Thoracic aorta (tissue), 2 donors: Measurements from ENCODE around the gene ABCC12. TPM values are rescaled to one million over a fixed set of nuclear protein-coding genes. Genes with fewer than 3 reads are reported as not detected.

Experiments
- ATAC-seq: fragments of 150-250 bp; one replicate; pipeline ENCODE4 v1.8.0; 2017; ENCODE audit warnings: low read depth; ENCODE audit not compliant: insufficient number of reproducible peaks, low FRiP score
- DNase-seq: peaks from one replicate; pipeline ENCODE4 v3.0.0-alpha.2; 2020; ENCODE audit warnings: low spot score
- H3K27ac ChIP-seq, 2 donors: fragments of 200-600 bp; sonication (generic); 1 replicate in 1 of 2; 2 replicates in 1 of 2; pipeline ENCODE4 v1.5.1; 2016; ENCODE audit warnings: mild to moderate bottlenecking in 2 of 2, moderate library complexity in 2 of 2
- H3K27me3 ChIP-seq: fragments of 200-600 bp; sonication (generic); replicated peaks from 2 replicates; pipeline ENCODE4 v1.6.0; 2016; ENCODE audit warnings: mild to moderate bottlenecking; ENCODE audit not compliant: insufficient read depth
- H3K36me3 ChIP-seq: fragments of 200-600 bp; sonication (generic); one replicate; pipeline ENCODE4 v1.5.1; 2016
- H3K4me1 ChIP-seq, 2 donors: fragments of 200-600 bp; sonication (generic); 1 replicate in 1 of 2; 2 replicates in 1 of 2; pipeline versions ENCODE4 v1.5.1 to v1.6.0; 2016; ENCODE audit warnings: low read depth in 2 of 2, mild to moderate bottlenecking in 1 of 2; ENCODE audit not compliant: control insufficient read depth in 1 of 2
- H3K4me3 ChIP-seq: fragments of 200-600 bp; sonication (generic); 2 replicates; pipeline ENCODE4 v1.5.1; 2016; ENCODE audit warnings: mild to moderate bottlenecking
- H3K9me3 ChIP-seq: fragments of 200-600 bp; sonication (generic); 2 replicates; pipeline ENCODE4 v1.5.1; 2016
- total RNA-seq, 2 donors: library from RNA; depleted of rRNA; stranded (reverse); fragments of >200 nt; gene quantifications; one replicate each; pipeline versions ENCODE4 v1.1.0 to v1.2.3, GENCODE V29; 2016
- TF ChIP-seq, protein P1 (sequence below): fragments of 200-600 bp; sonication (generic); IDR thresholded peaks from one replicate; pipeline ENCODE4 v1.5.1; 2019; ENCODE audit warnings: antibody characterized with exemption

The ABCC12 gene
- total RNA-seq, 2 donors from 2014 or later, result not detected

DNA sequence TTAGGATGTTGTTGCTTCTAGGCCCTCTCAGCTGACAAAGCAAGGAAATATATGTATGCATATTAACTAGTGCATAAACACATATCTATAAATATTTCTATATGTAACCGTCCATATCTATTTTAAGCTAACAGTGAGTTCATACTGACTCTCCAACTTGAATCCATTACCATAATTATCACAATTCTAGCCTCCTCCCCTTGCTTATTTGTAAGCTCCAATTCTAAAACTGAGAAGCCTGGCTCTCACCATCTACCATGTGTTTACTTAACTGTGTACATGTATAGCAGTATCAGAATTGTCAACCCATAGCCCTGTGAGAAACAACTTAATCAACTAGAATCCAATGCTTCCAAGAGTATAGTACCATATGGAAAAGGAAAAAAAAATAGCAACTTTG, 5.1 kb downstream of the ABCC12 start:
- no peaks in the 10 kb centered on the region for H3K4me1 ChIP-seq
- H3K4me3 ChIP-seq, result no peak overlapping the region
- ATAC-seq, result no peak
- no peaks in the 10 kb centered on the region for H3K9me3 ChIP-seq
- TF ChIP-seq, protein P1, sequence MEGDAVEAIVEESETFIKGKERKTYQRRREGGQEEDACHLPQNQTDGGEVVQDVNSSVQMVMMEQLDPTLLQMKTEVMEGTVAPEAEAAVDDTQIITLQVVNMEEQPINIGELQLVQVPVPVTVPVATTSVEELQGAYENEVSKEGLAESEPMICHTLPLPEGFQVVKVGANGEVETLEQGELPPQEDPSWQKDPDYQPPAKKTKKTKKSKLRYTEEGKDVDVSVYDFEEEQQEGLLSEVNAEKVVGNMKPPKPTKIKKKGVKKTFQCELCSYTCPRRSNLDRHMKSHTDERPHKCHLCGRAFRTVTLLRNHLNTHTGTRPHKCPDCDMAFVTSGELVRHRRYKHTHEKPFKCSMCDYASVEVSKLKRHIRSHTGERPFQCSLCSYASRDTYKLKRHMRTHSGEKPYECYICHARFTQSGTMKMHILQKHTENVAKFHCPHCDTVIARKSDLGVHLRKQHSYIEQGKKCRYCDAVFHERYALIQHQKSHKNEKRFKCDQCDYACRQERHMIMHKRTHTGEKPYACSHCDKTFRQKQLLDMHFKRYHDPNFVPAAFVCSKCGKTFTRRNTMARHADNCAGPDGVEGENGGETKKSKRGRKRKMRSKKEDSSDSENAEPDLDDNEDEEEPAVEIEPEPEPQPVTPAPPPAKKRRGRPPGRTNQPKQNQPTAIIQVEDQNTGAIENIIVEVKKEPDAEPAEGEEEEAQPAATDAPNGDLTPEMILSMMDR, result no peak
- H3K36me3 ChIP-seq, result no peaks in the 10 kb centered on the region
- DNase-seq, result no peak
- H3K27ac ChIP-seq, result no peak overlapping the region
- no peaks in the 10 kb centered on the region for H3K27me3 ChIP-seq

DNA sequence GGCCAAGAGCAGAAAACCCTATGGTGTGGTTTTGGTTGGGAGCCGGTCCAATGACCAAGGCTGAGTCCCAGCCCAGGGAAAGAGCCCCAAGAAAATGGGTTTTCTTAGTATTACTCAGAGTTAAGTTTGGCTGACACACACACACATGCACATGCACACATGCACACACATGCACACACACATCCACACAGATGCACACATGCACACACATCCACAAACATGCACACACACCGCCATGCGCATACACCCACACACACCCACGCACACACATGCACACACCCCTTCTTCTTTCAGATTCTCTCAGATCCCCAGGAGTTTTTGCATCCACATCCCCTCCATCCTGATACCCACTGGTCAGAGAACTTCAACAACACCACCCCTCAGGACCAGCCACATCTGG, 9.1 kb downstream of the ABCC12 start:
- no peak overlapping the region for H3K27ac ChIP-seq
- no peaks in the 10 kb centered on the region for H3K27me3 ChIP-seq
- ATAC-seq (no peak), DNase-seq (no peak)
- TF ChIP-seq, protein P1, result no peak
- H3K4me3 ChIP-seq, result no peak overlapping the region
- no peaks in the 10 kb centered on the region for H3K36me3 ChIP-seq
- no peaks in the 10 kb centered on the region for H3K9me3 ChIP-seq
- H3K4me1 ChIP-seq, result no peaks in the 10 kb centered on the region

DNA sequence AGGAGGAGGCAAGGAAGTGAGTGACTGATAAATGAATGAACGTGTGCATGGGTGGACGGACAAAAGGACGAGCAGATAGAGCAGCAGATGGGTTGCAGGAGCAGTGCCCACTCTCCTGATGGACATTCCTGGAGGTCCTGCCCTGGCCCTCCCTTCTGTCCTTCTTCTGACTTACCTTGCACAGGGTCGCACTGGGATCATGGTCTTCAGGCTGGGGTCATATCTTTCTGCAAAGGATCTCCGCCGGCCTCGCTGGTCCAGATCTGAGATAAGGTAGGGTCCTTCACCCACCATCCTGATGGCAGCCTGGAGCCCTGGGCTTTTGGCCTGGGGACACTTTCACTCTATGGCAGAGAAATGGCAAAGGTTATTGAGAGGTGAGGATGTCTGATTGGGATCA, 9.7 kb downstream of the ABCC12 start:
- Histone ChIP-seq H3K36me3 (no peaks in the 10 kb centered on the region), H3K27ac (no peak overlapping the region), H3K27me3 (no peaks in the 10 kb centered on the region), H3K4me1 (no peaks in the 10 kb centered on the region), H3K9me3 (no peaks in the 10 kb centered on the region), H3K4me3 (no peak overlapping the region)
- DNase-seq (no peak), ATAC-seq (no peak)
- TF ChIP-seq, protein P1, result no peak

DNA sequence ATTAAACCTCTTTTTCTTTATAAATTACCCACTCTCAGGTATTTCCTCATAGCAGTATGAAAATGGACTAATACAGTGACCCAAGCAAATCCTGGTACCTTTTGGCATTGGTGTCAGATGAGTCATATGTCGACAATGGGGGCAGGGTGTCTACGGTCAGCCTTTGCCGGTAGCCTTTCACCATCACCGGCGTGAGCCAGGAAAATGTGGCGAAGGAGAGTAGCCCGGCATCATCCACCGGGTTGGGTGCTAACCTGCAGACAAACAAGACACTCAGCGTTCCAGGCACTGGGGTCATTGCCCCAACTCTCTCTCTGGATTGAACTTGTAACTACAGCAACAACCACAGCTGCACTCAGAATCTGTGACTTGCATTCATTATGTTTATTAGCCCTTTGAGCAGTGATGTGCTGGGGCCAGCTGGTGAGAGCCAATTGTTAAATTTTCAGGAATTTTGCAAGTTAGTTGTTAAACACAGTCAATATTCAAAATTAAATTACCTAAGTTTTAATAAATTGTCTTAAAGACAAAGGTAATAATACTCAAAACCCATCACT, 11.9 kb downstream of the ABCC12 start:
- Histone ChIP-seq H3K4me3 (no peak overlapping the region), H3K27ac (no peak overlapping the region), H3K36me3 (no peaks in the 10 kb centered on the region), H3K4me1 (no peaks in the 10 kb centered on the region), H3K27me3 (no peaks in the 10 kb centered on the region), H3K9me3 (no peaks in the 10 kb centered on the region)
- DNase-seq, result no peak
- TF ChIP-seq, protein P1, result no peak
- no peak for ATAC-seq

DNA sequence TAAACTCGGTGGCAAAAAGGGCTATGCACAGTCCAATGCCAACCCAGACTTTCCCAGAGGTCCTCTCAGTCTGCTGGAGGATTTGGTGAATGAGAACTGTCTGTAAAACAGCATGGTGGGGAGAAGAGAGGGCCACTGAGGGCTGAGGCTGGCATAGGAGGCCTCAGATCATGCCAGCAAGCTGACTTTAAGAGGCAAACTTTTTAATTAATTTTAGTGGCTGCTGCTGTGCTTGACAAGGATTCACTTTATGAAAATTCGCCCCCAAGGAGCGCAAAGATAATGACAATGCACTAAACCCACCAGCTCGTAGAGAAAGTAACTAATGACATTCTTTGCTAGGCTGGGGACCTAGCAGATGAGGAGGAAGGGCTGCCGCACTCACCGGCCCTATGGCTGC, 15.0 kb downstream of the ABCC12 start:
- Histone ChIP-seq H3K4me3 (no peak overlapping the region), H3K9me3 (no peaks in the 10 kb centered on the region), H3K27me3 (no peaks in the 10 kb centered on the region), H3K4me1 (no peaks in the 10 kb centered on the region), H3K27ac (no peak overlapping the region), H3K36me3 (no peaks in the 10 kb centered on the region)
- no peak for DNase-seq
- TF ChIP-seq, protein P1, result no peak
- no peak for ATAC-seq
